WI38 (cell line): ENCODE results near the gene PLXNC1.

Experiments used
- H3K4me3 ChIP-seq: 2 replicates; pipeline ENCODE4 v1.5.1; 2011; ENCODE audit warnings: low read depth, mild to moderate bottlenecking, control low read depth, low read length
- TF ChIP-seq, protein P1 (sequence below): IDR thresholded peaks from 2 replicates; pipeline ENCODE4 v1.5.1; 2012; ENCODE audit warnings: low read depth, mild to moderate bottlenecking, control low read depth, low read length

Gene PLXNC1

DNA sequence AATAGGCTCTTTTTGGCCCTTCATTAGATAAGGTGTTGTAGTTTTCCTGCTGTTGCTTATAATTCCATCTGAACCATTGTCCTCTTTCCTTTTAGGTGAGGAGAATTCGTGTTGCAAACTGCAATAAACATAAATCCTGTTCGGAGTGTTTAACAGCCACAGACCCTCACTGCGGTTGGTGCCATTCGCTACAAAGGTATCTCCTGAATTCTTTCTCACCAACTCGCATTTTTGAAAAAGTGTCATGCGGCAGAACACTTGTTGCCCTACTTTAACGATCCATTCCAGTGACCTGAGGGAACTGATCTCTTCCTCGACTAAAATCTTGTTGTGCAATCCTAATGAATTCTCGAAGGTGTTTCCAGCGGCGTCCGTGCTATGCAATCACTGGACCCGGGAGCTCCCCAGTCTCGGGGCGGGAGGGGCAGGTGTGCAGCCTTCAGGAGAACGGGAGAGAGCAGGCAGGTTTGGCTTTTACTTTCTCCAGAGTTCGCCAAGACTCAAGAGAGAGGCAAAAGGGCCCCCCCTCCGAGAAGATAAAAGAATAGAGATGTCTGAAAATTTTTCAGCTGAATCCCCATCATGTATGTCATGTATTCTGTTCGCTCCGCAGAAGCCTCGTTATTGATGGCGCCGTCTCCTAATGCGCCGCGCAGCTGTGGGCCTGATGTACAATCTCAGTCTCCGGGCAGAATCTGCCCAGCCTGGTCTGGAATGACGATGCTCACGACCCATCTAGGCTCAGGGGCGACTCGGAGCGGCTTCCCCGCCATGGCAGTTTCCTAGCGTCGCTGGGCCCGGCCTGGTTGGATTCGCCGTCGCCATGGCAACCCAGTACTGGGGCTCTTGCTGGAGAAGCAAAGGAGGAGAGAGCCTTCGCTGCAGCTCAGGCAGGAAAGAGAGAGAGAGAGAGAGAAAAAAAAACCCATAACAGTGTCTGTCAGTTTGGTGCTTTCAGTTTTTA is 38.2 kb downstream of the PLXNC1 start:
- TF ChIP-seq, protein P1, sequence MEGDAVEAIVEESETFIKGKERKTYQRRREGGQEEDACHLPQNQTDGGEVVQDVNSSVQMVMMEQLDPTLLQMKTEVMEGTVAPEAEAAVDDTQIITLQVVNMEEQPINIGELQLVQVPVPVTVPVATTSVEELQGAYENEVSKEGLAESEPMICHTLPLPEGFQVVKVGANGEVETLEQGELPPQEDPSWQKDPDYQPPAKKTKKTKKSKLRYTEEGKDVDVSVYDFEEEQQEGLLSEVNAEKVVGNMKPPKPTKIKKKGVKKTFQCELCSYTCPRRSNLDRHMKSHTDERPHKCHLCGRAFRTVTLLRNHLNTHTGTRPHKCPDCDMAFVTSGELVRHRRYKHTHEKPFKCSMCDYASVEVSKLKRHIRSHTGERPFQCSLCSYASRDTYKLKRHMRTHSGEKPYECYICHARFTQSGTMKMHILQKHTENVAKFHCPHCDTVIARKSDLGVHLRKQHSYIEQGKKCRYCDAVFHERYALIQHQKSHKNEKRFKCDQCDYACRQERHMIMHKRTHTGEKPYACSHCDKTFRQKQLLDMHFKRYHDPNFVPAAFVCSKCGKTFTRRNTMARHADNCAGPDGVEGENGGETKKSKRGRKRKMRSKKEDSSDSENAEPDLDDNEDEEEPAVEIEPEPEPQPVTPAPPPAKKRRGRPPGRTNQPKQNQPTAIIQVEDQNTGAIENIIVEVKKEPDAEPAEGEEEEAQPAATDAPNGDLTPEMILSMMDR, result no peak
- no peak overlapping the region for H3K4me3 ChIP-seq

DNA sequence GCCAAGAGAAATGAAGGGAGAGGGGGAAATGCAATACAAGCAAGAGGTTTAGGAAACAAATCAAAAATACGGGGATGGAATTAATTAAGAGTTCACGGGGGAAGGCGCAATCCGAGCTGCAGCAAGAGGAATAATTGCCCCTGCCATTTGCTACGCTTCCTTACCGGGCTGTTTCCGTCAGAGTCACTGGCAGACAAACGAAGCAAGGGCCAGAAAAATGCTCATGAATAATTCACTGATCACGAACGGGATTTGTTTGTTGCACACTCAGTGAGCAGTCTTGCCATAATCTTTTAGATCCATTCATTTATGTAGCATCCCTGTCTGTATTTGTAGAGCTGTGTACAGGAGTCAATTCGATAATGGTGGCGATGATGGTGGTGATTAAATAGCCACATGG is 39.0 kb downstream of the PLXNC1 start:
- TF ChIP-seq, protein P1, result no peak
- no peak overlapping the region for H3K4me3 ChIP-seq

DNA sequence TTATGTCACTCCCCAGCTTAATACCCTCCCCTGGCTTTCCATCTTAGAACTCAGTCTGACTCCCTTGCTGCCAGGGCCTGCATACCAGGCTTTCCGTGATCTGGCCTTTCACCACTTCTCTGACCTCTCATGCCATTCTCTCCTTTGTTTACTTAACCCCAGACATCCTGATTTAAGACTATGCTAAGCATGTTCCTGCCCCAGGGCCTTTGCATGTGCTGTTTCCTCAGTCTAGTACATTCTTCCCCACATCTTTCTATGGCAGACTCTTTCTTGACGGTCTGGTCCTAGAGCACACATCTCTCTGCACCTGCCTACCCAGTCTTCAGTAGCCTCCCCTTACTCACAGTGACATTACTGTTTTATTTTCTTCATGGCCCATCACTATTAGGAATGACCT is 42.2 kb downstream of the PLXNC1 start:
- H3K4me3 ChIP-seq, result no peak overlapping the region
- TF ChIP-seq, protein P1, result no peak

DNA sequence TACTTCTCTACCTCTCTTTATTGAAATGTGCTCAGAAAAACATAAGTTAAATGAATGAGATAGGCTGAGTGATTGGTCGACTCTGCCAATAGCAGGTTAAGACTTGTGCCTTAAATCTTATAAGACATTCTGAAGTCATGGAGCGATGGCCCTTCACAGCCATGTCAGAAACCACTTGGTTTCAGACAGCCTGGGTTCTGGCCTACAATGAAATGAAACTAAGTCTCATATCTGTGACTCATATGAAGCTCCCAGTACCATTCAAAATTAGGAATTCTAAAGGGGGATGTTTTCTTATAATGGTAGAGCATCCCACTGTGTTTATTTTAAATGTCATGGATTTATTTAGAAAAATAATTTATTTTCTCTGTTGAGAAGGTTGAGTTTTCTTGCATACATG is 42.6 kb downstream of the PLXNC1 start:
- TF ChIP-seq, protein P1, result no peak
- no peak overlapping the region for H3K4me3 ChIP-seq

DNA sequence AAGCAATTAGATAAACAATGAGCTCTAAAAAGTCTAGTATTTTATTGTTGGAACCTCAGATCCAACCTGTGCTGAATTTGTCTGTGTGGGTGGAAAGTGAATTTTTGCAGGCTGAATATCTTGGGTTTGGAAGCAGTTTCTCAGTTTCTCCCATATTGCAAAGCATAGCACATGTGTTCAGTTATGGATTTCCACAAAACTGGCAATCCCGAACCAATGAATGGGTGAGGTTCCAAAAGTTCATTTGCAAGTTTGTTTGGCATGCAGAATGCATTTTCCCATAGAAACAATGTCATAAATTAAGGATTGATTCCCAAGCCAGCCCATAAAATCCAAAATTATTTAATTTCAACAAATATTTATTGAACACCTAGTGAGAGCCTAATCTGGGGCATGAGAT is 43.4 kb downstream of the PLXNC1 start:
- TF ChIP-seq, protein P1, result no peak
- no peak overlapping the region for H3K4me3 ChIP-seq

DNA sequence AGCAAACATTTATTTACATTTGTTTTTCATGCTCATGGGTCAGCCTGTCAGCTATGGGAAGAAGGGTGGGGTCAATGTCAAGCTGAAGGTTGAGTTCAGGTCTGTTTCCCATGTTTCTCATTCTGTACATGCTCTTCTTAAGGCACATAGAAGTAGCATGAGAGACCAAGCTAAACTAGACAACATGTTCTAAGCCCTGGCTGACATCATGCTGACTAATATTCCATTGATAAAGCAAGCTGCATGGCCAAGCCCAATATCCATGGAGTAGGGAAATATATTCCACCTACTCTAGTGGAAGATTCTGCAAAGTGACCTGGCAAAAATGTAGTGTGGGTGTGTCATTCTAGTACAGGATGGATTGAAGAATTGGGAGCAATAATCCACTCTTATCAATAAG is 44.1 kb downstream of the PLXNC1 start:
- TF ChIP-seq, protein P1, result no peak
- H3K4me3 ChIP-seq, result no peak overlapping the region

DNA sequence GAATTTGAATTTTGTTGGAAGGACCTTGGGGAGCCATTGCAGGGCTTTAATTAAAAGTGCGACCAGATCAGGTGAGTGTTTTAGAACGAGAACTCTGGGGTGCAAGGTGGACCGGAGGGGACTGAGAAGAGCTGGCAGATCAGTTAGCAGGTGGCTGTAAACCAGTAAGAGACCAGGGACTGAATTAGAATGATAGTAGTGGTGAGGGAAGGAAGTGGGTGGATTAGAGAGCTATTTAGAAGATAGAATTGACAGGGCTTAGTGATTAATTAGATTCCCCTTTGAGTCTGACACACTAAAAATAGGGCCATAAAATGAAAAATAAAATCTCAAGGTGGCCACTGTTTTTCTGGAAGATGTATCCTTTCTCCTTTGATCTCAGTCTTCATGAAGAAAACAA is 44.8 kb downstream of the PLXNC1 start:
- TF ChIP-seq, protein P1, result no peak
- H3K4me3 ChIP-seq, result no peak overlapping the region
